Suprapubic skin (tissue), 4 donors: Measurements from ENCODE around the gene NMNAT2. TPM values are rescaled to one million over a fixed set of nuclear protein-coding genes. Genes with fewer than 3 reads are reported as not detected.

ENCODE experiments used
- DNase-seq, 2 donors: peaks; one replicate each; pipeline ENCODE4 v3.0.0-alpha.2; 2019; ENCODE audit warnings: low spot score in 2 of 2
- H3K27ac ChIP-seq: fragments of 200-600 bp; sonication (generic); one replicate; pipeline ENCODE4 v1.5.1; 2019
- H3K27me3 ChIP-seq: fragments of 200-600 bp; sonication (generic); one replicate; pipeline ENCODE4 v1.5.1; 2019
- H3K36me3 ChIP-seq: fragments of 200-600 bp; sonication (generic); one replicate; pipeline ENCODE4 v1.5.1; 2019
- H3K4me1 ChIP-seq: fragments of 200-600 bp; sonication (generic); one replicate; pipeline ENCODE4 v1.5.1; 2019
- H3K4me3 ChIP-seq: fragments of 200-600 bp; sonication (generic); one replicate; pipeline ENCODE4 v1.5.1; 2019; ENCODE audit warnings: mild to moderate bottlenecking
- H3K9me3 ChIP-seq: fragments of 200-600 bp; sonication (generic); one replicate; pipeline ENCODE4 v1.5.1; 2019
- CTCF ChIP-seq, 2 donors: fragments of 200-600 bp in 1 of 2; fragments of 450-650 bp in 1 of 2; sonication (generic) in 1 of 2; IDR thresholded peaks; one replicate each; pipeline ENCODE4 v1.5.1; 2016 to 2019; ENCODE audit warnings: antibody characterized with exemption in 2 of 2, mild to moderate bottlenecking in 1 of 2, moderate library complexity in 1 of 2
- EP300 ChIP-seq: sonication (generic); formaldehyde crosslinking; IDR thresholded peaks from one replicate; pipeline ENCODE4 v1.6.1; 2017; ENCODE audit warnings: antibody characterized with exemption
- POLR2A ChIP-seq, 2 donors: fragments of 450-650 bp; IDR thresholded peaks; one replicate each; pipeline ENCODE4 v1.6.1; 2017; ENCODE audit warnings: antibody characterized with exemption in 2 of 2, mild to moderate bottlenecking in 2 of 2, moderate library complexity in 2 of 2
- POLR2AphosphoS5 ChIP-seq, 3 donors: sonication (generic); formaldehyde crosslinking; IDR thresholded peaks; one replicate each; pipeline ENCODE4 v1.6.1; 2017; ENCODE audit warnings: antibody characterized with exemption in 3 of 3
- WGBS: methylation state at CpG from one replicate; pipeline ENCODE4 v1.1.5; 2018; 5-methylcytosine and 5-hydroxymethylcytosine counted together
- total RNA-seq, 4 donors: library from RNA; depleted of rRNA; stranded (reverse); fragments of >200 nt; gene quantifications; one replicate each; pipeline ENCODE4 v1.1.0, GENCODE V29; 2016

Gene NMNAT2
- total RNA-seq, 4 donors from 2014 or later, result 0.48 to 0.81 (median 0.68) TPM

GRCh38 chr1:183418696-183419095 is 516 bp upstream of the NMNAT2 start:
- no peaks in the 10 kb centered on the region for H3K36me3 ChIP-seq
- no peak for DNase-seq
- peaks cover 20% of the 10 kb centered on the region for H3K4me1 ChIP-seq
- H3K27ac ChIP-seq, result no peak overlapping the region
- peaks cover 52% of the 10 kb centered on the region for H3K27me3 ChIP-seq
- no peaks in the 10 kb centered on the region for H3K9me3 ChIP-seq
- TF ChIP-seq POLR2AphosphoS5 (IDR thresholded peaks at IDR 0.05), result no peak
- no peak for TF ChIP-seq POLR2A (IDR thresholded peaks at IDR 0.05)
- TF ChIP-seq CTCF (IDR thresholded peaks at IDR 0.05), result no peak
- no peak for TF ChIP-seq EP300
- WGBS, result 69% methylated on average over 6 of the region's 6 CpGs
- no peak overlapping the region for H3K4me3 ChIP-seq

GRCh38 chr1:183416850-183417771 is 1.1 kb downstream of the NMNAT2 start:
- no peak for DNase-seq
- WGBS, result 6% methylated on average over 55 of the region's 69 CpGs

GRCh38 chr1:183414365-183414764 is 3.8 kb downstream of the NMNAT2 start:
- DNase-seq, result no peak
- H3K9me3 ChIP-seq, result no peaks in the 10 kb centered on the region
- TF ChIP-seq EP300 (no peak), POLR2A (IDR thresholded peaks at IDR 0.05) (no peak), CTCF (IDR thresholded peaks at IDR 0.05) (no peak), POLR2AphosphoS5 (IDR thresholded peaks at IDR 0.05) (no peak)
- H3K4me3 ChIP-seq, result no peak overlapping the region
- no peak overlapping the region for H3K27ac ChIP-seq
- H3K4me1 ChIP-seq, result peaks cover 20% of the 10 kb centered on the region
- no peaks in the 10 kb centered on the region for H3K36me3 ChIP-seq
- peaks cover 38% of the 10 kb centered on the region for H3K27me3 ChIP-seq

More at GRCh38 chr1:183416850-183417771, 1.1 kb downstream of the NMNAT2 start:
- TF ChIP-seq POLR2A (IDR thresholded peaks at IDR 0.05) (no peak), POLR2AphosphoS5 (IDR thresholded peaks at IDR 0.05) (no peak)
- no peaks in the 10 kb centered on the region for H3K36me3 ChIP-seq
- H3K27me3 ChIP-seq, result peaks cover 50% of the 10 kb centered on the region
- peaks cover 20% of the 10 kb centered on the region for H3K4me1 ChIP-seq
- no peak overlapping the region for H3K27ac ChIP-seq
- H3K9me3 ChIP-seq, result no peaks in the 10 kb centered on the region
- H3K4me3 ChIP-seq, result peak overlapping the region; percentile 35

GRCh38 chr1:183411091-183411490 is 7.1 kb downstream of the NMNAT2 start:
- no peak for TF ChIP-seq CTCF (IDR thresholded peaks at IDR 0.05)
- TF ChIP-seq POLR2AphosphoS5 (IDR thresholded peaks at IDR 0.05), result no peak
- no peak for TF ChIP-seq POLR2A (IDR thresholded peaks at IDR 0.05)
- TF ChIP-seq EP300, result no peak
- Histone ChIP-seq H3K27ac (no peak overlapping the region), H3K27me3 (peaks cover 6% of the 10 kb centered on the region), H3K36me3 (no peaks in the 10 kb centered on the region), H3K9me3 (no peaks in the 10 kb centered on the region), H3K4me3 (no peak overlapping the region), H3K4me1 (no peaks in the 10 kb centered on the region)
- 91% methylated on average over 2 of the region's 2 CpGs for WGBS
- DNase-seq, result no peak

GRCh38 chr1:183407961-183408360 is 10.2 kb downstream of the NMNAT2 start:
- no peak for DNase-seq
- TF ChIP-seq EP300 (no peak), POLR2A (IDR thresholded peaks at IDR 0.05) (no peak), POLR2AphosphoS5 (IDR thresholded peaks at IDR 0.05) (no peak), CTCF (IDR thresholded peaks at IDR 0.05) (no peak)
- no peaks in the 10 kb centered on the region for H3K36me3 ChIP-seq
- no peak overlapping the region for H3K4me3 ChIP-seq
- no peak overlapping the region for H3K27ac ChIP-seq
- WGBS, result 89% methylated on average over 1 of the region's 1 CpG
- no peaks in the 10 kb centered on the region for H3K4me1 ChIP-seq
- H3K9me3 ChIP-seq, result no peaks in the 10 kb centered on the region
- H3K27me3 ChIP-seq, result peaks cover 3% of the 10 kb centered on the region
